NCI-H2107 treated with DMSO at 0.1 percent for 48 hours (cell line): ENCODE measurements around the gene CHRM5.

Experiments
- DNase-seq: peaks from one replicate; lab custom pipeline; 2025; ENCODE audit not compliant: unreplicated experiment; lab: John Stamatoyannopoulos, UW

The CHRM5 gene, protein sequence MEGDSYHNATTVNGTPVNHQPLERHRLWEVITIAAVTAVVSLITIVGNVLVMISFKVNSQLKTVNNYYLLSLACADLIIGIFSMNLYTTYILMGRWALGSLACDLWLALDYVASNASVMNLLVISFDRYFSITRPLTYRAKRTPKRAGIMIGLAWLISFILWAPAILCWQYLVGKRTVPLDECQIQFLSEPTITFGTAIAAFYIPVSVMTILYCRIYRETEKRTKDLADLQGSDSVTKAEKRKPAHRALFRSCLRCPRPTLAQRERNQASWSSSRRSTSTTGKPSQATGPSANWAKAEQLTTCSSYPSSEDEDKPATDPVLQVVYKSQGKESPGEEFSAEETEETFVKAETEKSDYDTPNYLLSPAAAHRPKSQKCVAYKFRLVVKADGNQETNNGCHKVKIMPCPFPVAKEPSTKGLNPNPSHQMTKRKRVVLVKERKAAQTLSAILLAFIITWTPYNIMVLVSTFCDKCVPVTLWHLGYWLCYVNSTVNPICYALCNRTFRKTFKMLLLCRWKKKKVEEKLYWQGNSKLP

DNA sequence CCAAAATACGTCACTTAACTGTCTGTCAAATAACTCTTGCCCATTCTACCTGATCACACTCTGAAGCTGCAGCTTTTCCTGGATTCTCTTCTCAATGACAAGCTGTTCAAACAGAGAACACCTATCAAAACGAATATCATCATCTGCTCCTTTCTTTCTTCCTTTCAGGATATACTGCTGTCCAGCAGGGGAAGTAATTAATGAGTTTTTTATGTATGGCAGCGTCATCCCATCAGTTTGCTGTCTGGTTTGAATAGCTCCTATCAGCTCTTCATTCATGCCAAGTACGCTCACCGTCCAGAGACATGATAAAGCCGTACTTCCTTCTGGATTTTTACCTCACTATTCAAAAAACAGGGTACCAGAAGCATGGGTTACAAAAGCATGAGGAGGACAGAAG is at the start of gene CHRM5:
TSS of gene CHRM5 (plus strand) at position 274 of the 400 bp plus-strand sequence. CDS start 94,221 bp downstream, outside the sequence.
- no peak for DNase-seq

DNA sequence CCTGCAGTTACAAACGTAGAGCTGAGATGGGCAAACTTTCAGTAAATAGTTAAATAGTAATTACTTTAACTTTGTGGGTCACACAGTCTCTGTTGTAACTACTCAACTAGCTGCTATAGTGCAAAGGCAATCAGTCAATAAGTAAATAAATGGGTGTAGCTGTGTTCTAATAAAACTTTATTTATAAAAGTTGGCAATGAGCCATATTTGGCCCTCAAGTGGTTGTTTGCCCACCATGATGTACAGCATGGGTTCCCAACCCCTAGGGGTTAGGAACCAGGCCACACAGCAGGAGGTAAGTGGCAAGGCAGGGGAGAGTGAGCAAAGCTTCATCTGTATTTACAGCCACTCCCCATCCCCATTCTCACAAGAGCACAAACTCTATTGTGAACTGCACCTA is 44.9 kb upstream of the CHRM5 start:
- DNase-seq = no peak

DNA sequence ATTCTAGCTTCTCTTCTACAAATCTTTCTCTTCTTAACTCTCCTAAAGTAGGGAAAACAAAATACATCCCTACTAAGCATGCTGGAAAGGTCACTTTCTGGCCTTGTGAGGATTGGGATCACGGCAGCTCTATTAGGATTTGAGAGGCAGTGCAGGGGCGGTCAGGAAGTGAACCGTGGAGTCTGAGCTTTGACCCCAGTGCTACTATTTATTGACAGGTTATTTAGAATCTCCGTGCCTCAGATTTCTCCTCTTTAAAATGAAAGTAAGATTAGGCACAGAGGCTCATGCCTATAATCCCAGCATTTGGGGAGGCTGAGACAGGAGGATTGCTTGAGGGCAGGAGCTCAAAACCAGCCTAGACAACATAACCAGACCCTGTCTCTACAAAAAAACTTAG is 42.0 kb upstream of the CHRM5 start:
- DNase-seq = no peak

DNA sequence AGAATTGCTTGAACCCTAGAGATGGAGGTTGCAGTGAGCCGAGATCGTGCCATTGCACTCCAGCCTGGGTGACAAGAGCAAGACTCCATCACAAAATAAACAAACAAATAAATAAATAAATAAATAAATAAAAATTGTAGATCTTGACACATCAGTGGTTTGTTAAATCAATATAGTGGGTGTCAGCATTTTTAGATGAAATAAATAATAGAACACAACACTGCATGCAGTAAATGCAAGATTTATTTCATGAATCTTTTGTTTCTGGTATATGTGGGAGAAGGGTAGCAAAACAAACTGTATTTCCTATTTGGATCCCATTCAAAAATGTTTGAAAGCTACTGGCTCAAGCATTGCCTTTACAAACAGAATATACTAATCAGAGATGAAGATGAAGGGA is 35.6 kb upstream of the CHRM5 start:
- no peak for DNase-seq

DNA sequence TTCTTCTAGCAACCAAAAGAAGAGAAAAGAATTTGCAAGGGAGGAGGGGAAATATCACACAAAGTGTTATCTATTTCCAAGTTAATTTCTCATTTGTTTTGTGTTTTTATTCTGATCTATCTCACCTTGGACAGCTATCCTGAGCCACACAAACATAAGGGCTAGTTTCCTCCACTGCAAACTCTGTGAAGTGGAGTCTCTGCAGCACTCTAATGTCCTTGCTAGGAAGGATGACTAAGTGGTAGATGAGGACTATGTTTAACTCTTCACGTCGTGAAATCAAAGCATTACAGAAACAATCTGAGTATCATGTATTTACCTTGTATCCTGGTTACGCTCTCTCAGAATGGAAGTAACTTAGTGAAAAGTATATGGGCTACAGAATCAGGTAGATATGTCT is 33.9 kb upstream of the CHRM5 start:
- no peak for DNase-seq

DNA sequence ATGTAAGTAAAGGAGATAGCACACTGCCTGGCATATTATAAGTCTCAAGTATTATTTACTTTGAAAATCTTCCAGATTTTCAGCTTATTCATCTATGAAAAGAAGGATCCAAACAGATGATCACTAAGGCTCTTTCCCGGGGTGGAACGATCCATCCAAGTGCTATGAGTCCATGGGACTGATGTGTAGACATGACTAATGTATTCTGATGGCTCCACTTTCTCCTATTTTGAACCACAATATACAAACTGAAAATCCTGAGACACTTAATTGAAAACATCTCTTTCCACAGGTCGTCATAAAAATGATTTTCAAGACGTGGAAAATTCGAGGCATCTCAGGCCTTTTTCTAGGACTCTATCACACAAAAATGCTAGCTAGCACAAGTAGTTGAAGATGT is 33.4 kb upstream of the CHRM5 start:
- no peak for DNase-seq

DNA sequence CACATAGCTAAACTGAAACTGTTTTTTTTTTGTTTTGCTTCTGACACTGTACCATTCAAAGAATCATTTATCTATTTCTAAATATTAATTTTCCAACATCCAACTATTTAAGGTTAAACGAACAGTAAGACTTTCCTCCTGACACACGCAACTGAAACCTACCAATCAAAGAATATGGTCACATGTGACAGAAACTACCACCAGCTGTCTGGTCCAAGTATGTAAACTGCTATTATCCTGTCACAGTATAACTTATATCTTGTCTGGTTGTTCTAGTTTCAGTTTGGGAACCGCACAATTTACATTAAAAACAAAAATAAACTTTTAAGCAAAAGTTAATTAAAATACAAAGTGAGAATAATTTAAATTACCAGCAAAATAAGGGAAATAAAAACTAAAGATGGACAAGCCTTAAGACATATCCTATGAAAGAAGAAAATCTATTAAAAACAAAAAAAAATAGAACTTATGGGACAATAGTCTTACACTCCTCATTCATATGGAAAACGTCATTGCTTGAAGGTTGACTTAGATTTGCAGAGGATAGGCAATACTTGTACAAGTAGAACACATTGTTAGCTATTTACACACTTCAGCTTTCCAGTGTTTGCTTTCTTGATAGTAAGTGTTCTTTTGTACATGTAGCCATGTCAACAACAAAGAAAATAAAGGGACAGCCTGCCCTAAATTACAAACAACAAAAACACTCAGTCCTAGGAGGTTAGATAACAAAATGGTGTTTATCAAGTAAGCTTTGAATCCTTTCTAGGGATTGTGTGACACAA is 26.8 kb upstream of the CHRM5 start:
- DNase-seq = peak; percentile 36

DNA sequence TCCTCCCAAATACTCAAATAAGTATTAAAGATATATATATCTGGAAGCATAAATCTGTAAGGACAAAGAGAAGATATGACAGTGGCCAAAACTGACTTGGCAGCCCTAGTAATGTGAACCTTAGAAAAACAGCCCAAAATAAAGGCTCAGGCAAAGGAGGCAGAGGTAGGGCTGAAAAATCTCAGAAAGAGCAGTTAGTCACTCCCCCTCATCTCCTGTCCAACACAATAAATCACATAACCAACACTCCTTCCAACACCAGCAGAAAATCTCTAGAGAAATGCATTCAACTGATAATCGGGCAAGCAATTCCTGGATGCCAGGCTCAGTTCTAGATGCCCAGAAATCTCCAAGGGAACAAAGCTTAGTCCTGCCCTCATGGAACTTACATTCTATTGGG is 22.1 kb upstream of the CHRM5 start:
- no peak for DNase-seq

DNA sequence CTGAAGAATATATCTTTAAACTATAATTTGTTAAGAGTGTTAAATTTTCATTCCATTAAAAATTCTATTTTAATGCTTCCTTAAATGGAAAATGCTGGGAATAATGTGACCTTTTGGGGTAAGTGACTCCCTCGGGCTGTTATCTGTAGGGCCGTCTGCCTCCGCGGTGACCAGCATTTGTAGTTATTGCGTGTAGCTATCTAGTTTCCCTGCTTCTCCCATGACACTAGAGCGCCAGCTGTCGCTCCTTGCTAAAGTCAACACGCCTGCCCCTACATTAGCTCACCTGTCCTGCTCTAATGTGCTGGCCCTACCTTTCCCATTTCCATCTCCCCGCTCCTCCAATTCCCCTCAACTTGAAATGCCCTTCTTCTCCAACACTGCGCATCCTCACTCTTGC is 12.4 kb upstream of the CHRM5 start:
- peak; percentile 50 for DNase-seq

DNA sequence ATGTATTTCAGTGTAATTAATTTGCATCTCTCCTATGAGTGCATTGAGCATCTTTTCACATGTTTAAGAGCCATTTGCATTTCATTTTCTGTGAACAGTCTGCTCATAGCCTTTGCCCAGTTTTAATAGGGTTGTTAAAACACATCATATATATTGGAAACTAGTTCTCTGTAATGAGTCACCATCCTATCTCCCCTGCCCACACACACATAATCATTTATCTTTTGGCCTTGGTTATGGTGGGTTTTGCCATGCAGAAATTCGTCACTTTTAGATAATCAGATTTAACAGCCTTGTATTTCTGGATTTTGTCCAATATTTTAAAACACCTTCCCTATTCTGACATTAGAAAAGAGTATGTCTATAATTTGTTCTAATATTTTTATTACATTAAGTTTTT is 11.9 kb upstream of the CHRM5 start:
- no peak for DNase-seq

DNA sequence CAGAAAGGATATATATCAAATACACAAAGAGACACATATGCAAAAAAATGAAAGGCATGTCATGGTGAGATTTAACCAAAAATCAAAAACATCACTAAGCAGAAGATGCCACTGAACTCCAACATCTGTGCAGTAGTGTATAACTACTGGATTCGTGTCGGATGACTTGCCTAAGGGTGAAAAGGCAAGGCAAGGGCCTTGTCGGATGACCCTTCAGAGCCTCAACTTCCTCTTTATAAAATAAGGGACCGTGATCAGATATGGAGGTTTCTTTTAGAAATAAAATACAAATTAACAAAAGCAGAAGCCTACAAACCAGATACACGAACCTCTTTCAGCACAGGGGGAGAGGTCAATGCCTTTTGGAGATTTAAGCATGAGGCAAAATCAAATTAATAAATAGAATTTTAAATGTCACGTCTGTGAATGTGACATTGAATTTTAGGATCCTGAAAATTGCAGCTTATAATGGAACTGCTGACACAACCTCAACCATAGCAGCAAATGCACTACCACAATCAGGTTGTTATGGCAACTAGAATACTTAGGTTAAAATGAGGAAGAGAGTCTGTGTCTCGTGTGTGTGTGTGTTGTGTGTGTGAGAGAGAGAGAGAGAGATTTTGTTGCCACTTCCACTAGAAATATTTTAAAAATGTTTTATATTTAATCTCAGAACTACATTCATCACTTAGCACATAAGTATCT is 8.3 kb upstream of the CHRM5 start:
- DNase-seq = no peak

DNA sequence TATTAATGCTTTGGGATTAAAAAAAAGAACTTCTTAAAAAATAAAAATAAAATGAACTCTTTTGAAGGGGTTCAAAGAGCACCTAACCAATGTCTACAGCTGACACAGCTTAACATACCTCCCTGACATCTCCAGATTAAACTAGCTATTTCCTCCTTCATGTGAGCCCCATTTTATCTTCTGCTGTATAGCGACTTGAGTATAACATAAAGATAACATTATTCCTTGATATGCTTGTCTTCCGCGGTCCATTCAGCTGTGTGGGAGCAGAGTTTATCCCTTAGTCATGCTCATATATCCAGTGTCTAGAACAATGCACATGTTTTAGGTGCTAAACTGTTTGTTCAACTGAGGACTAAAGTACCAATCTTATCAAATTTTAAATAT is 7.8 kb upstream of the CHRM5 start:
- no peak for DNase-seq

DNA sequence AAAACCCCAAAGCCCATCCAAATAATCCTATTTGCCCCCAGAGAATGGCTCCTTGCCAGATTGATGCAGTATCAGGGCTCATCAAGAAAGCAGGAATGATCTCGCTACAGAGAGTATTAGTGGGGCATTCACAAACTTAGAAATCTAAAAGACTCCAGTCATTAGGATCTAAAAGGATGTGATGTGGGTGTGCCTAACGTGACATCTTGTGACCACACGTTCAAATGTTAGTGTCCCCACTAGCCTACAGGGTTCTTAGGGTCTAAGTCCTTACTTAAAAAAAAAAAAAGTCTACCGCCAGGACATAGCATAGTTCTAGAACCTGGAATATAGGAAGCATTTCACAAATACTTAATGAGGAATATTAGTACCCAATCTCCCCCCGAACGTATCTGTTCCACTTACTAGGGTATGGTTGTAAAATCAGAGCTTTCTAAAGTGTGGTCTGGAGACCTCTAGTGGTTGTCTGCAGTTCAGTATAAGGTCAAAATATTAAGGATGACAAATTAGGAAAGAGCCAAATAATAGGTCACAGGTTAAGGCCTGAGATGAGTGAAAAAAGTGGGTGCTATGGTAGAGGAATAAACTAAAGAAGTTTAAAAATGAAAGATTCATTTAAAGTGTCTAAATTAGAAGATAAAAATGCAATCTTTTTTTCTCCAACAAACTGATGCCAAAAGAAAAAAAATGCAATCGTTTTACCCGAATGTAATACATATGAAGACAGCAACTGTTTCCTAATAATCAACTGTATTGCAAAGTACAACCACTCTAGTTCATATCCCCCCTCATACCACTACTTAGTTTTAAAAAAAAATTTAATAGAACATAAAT is 4.2 kb upstream of the CHRM5 start:
- no peak for DNase-seq

DNA sequence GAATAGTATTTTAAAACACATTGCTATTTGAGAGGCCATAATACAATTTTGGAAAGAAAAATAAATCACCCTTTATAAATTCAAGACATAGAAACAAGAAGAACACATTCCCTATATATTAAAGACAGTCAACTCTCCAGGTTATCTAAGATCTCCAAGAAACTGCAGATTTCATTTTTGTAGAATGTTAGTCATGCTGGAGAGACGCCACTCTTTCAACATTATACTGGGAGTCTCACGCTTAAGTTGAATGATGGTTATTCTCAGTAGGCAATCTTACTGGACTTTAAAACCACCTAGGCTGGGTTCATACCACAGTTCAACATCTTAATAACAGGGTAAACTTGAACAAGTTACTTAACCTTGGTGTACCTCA is 3.6 kb upstream of the CHRM5 start:
- DNase-seq = no peak

DNA sequence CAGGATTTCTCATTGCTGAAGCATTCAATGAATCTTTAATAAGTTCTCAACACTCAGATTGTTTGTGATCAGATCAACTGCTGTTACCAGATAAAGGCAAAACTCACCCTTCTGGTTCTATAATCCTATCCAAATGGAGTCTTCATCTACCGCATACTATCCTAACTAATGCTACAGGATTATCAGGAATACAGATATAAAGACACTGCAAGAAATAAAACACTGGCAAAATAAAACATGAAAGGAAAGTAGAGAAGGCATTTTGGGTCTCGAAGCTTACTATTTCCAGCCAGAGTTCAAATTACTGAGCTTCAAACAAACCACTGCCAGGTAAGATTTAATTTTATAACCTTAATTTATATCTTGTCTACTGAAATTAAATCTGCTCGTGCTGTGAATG is 524 bp downstream of the CHRM5 start:
- no peak for DNase-seq

DNA sequence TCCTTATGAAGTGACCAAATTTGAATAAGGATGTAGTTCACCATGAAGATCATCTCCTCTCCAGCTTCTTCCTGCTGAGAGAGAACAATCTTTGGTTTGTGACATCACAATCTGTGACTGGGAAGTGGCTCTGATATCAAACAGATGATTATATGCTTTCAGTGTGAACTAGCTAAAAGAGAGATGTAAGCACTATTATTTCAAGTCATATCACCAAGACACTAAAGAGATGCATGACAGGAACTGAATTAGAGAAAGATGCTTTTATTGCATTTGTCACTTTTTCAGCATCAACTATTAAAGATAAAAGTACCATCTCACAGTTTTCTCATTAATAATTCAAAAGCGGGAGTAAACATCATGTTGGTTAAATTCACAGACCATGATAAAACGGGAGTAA is 3.5 kb downstream of the CHRM5 start:
- DNase-seq = no peak

DNA sequence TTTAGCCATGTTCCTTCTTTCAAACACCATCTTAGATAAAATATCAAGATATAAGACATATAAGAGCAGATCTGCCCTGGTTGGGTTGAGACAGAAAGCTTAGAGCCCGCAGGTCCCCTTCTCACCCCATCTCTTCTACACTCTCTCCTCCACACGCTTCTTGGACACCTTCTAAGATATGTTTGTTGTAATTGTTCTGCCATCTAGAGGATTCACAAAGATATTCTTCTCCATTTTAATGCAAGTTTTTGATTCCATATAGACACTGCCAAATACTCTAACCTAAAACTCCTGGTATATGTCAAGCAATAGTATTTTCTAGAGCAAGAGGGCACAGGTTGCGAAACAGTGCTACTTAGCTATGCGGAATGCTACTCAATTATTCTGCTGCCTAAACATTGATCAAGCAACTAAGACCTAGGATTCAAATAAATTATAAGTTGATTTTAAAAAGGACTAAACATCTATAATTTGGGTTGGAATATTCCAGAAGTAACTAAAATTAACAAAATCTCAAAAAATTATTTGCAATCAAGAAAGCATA is 6.8 kb downstream of the CHRM5 start:
- DNase-seq = no peak

DNA sequence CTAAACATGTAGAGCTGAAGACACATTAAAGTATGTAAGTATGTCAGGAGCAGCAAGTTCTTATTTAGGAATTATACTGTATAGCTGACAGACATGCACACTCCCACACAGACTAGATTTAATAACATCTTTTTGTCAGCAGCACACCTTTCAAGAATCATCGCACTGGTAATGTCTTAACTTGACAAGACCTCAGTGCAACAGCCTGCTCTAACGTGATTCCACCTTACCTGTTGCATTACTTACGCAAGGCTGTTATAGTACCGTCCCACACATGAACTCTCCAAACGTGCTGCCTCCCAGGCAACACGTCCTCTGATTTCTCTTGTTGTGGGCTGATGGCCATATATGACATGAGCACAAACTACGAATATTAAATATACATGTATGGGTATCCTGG is 11.9 kb downstream of the CHRM5 start:
- no peak for DNase-seq

DNA sequence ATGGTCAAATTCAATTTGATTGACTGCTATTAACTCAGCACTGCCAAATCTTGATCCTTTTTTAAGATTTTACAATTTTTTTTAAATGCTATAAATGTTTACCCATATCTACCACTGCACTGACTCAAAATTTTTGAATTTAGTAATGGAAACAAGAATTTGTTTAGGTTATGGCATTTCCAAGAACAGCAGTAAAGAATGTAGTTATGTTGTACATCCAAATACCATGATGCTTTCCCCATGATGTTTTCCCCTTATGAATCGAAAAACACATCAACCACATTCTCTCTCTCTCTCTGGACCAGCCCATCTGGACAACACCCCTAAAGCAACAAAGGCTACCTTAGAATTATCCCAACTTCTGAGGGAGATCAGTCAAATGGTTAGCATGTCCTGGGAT is 14.2 kb downstream of the CHRM5 start:
- no peak for DNase-seq

DNA sequence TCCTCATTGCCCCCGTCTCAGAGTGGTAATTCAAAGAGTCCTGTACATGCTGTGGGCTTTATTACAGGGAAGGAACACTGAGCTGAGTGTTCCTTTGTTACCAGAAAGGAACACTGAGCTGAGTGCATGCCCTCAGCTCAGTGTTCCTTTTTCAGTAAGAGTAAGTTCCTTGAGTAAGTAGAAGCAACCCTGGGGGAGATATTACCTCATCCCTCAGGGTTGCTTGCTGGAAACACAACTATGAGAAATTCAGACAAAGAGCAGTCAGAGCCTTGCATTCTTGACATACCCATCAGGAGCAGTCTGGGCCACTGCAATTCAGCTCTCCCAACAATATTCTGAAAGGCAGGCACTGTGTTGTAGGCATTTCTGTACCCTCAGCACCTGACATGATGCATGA is 17.0 kb downstream of the CHRM5 start:
- DNase-seq = no peak

DNA sequence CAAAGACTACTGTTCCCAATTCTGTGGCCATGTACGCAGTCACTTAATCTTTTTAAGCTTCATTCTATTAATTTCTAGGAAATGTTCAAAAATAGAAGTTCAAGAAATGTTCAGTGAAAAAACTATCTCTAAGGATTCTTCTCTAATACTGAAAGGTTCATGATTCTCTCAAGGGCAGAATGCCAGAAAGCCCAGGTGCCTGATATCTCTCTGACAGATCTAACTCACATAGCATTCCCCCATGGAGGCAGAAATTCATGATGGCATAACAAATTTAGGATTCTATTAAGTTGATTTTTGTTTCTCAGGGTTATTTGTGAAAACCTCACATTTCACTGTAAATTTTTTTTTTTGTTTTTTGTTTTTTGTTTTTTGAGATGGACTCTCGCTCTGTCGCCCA is 17.5 kb downstream of the CHRM5 start:
- DNase-seq = no peak
